SU-DHL-6 (cell line): ENCODE data around the gene EYA2.

Source experiments
- H2AFZ ChIP-seq: fragments of 200-600 bp; sonication (generic); 2 replicates; pipeline ENCODE4 v1.6.1; 2014; ENCODE audit warnings: low read depth, mild to moderate bottlenecking, moderate library complexity, mixed read lengths, antibody characterized with exemption, low read length; ENCODE audit not compliant: severe bottlenecking
- H3F3A ChIP-seq: fragments of 200-600 bp; shearing (Covaris generic); 2 replicates; pipeline ENCODE4 v1.6.0; 2016; ENCODE audit warnings: antibody characterized with exemption, mild to moderate bottlenecking; ENCODE audit not compliant: insufficient read depth
- H3K27ac ChIP-seq: fragments of 200-600 bp; sonication (generic); 2 replicates; pipeline ENCODE4 v1.5.1; 2016; ENCODE audit warnings: low read depth, mild to moderate bottlenecking, low read length, moderate library complexity, mixed read lengths
- H3K27me3 ChIP-seq: fragments of 200-600 bp; sonication (generic), shearing (Covaris generic); 2 replicates; pipeline ENCODE4 v1.6.0; 2014; ENCODE audit warnings: mild to moderate bottlenecking, low read length
- H3K36me3 ChIP-seq: fragments of 200-600 bp; sonication (generic); 2 replicates; pipeline ENCODE4 v1.6.1; 2014; ENCODE audit warnings: mild to moderate bottlenecking, low read length, mixed read lengths
- H3K4me2 ChIP-seq: fragments of 300-600, 200-600 bp; shearing (Covaris generic), sonication (generic); 2 replicates; pipeline ENCODE4 v1.6.0; 2014; ENCODE audit warnings: low read length, low read depth, mild to moderate bottlenecking; ENCODE audit not compliant: poor library complexity, severe bottlenecking
- H3K4me3 ChIP-seq: fragments of 200-600 bp; sonication (generic); 2 replicates; pipeline ENCODE4 v1.5.1; 2014; ENCODE audit warnings: antibody characterized with exemption, low read length, mild to moderate bottlenecking, mixed read lengths; ENCODE audit not compliant: insufficient read depth, poor library complexity, severe bottlenecking
- H3K79me2 ChIP-seq: fragments of 200-600 bp; sonication (generic); 2 replicates; pipeline ENCODE4 v1.6.1; 2014; ENCODE audit warnings: mild to moderate bottlenecking, low read length, moderate library complexity; ENCODE audit not compliant: insufficient read depth
- H3K9ac ChIP-seq: fragments of 200-600 bp; sonication (generic); 2 replicates; pipeline ENCODE4 v1.7.0; 2014; ENCODE audit warnings: mild to moderate bottlenecking, low read length
- H3K9me2 ChIP-seq: fragments of 200-600 bp; sonication (generic); replicated peaks from 2 replicates; pipeline ENCODE4 v1.6.1; 2014; ENCODE audit warnings: low read length; ENCODE audit not compliant: insufficient read depth
- H3K9me3 ChIP-seq: fragments of 200-600 bp; sonication (generic); 2 replicates; pipeline ENCODE4 v1.6.1; 2014; ENCODE audit warnings: low read length, mixed read lengths; ENCODE audit not compliant: insufficient read depth
- H4K20me1 ChIP-seq: fragments of 200-600 bp; sonication (generic); 2 replicates; pipeline ENCODE4 v1.6.1; 2014; ENCODE audit warnings: low read depth, mild to moderate bottlenecking, antibody characterized with exemption, low read length, moderate library complexity, mixed read lengths
- EZH2phosphoT487 ChIP-seq: fragments of 200-600 bp; sonication (generic), shearing (Covaris generic); conservative IDR thresholded peaks from 2 replicates; pipeline ENCODE4 v1.6.1; 2018; ENCODE audit warnings: mild to moderate bottlenecking, antibody characterized with exemption, low read length, moderate library complexity, mixed read lengths
- TF ChIP-seq, protein P1 (sequence below): fragments of 200-600 bp; sonication (generic); IDR thresholded peaks from one replicate; pipeline ENCODE4 v1.5.1; 2017; ENCODE audit warnings: antibody characterized with exemption, mild to moderate bottlenecking, low read length, moderate library complexity; ENCODE audit not compliant: insufficient read depth, poor library complexity, severe bottlenecking

EYA2 gene

DNA sequence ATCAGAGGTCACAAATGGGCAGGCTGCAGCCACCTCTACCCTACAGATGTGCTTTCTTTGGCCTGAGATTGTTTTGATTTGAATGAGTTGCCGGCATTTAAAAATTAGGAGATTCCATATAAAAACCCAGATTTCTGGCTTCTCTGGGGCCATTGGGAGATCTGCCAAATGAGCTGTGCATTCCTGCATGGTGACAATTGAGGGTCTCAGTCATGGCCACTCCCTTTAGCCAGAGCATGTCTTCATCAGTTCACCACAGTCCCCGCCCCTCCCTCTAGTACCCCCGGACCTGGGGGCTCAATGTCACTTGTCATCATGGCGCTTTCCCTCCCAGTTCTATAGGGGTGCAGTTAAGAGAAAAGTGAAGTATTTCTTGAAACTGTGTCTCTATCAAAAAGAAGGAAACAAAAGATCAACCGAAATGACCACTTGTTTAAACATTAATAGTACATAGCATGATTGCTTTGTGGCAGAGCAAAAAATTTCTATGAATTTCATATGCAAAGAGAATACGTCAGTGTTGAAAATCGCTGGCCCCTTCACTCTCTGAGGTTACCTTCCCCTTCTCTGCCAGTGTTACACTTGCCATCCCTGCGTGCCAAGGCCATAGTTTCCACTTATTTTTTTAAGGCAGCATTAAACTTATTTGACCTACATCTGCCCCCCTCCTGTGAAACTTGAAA, 21.1 kb downstream of the EYA2 start:
- H3K79me2 ChIP-seq = no peaks in the 10 kb centered on the region
- H3K4me2 ChIP-seq = no peak overlapping the region
- no peaks in the 10 kb centered on the region for H4K20me1 ChIP-seq
- H3K9ac ChIP-seq = no peak overlapping the region
- no peaks in the 10 kb centered on the region for H3K9me2 ChIP-seq
- no peaks in the 10 kb centered on the region for H3K36me3 ChIP-seq
- no peaks in the 10 kb centered on the region for H3F3A ChIP-seq
- H3K4me3 ChIP-seq = no peak overlapping the region
- no peaks in the 10 kb centered on the region for H3K9me3 ChIP-seq
- H3K27ac ChIP-seq = no peak overlapping the region
- H3K27me3 ChIP-seq = no peaks in the 10 kb centered on the region
- no peak overlapping the region for H2AFZ ChIP-seq
- TF ChIP-seq, protein P1, sequence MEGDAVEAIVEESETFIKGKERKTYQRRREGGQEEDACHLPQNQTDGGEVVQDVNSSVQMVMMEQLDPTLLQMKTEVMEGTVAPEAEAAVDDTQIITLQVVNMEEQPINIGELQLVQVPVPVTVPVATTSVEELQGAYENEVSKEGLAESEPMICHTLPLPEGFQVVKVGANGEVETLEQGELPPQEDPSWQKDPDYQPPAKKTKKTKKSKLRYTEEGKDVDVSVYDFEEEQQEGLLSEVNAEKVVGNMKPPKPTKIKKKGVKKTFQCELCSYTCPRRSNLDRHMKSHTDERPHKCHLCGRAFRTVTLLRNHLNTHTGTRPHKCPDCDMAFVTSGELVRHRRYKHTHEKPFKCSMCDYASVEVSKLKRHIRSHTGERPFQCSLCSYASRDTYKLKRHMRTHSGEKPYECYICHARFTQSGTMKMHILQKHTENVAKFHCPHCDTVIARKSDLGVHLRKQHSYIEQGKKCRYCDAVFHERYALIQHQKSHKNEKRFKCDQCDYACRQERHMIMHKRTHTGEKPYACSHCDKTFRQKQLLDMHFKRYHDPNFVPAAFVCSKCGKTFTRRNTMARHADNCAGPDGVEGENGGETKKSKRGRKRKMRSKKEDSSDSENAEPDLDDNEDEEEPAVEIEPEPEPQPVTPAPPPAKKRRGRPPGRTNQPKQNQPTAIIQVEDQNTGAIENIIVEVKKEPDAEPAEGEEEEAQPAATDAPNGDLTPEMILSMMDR = no peak
- TF ChIP-seq EZH2phosphoT487 = no peak

DNA sequence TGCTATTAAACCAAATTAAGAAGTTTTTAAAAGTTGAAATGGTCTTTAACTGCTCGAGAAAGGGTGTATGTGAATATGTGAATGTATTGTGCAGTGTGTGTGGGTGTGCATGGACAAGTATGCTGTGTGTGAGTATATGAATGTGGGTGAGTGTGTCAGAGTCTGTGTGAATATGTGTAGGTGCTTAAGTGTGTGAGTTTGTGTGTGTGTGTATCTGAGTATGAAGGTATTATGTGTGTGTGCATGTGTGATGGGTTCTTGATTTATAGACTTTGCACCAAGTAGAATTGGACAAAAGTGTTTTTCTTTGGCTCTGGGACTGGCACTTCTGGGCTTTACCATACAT, 21.6 kb downstream of the EYA2 start:
- Histone ChIP-seq H4K20me1 (no peaks in the 10 kb centered on the region), H3K36me3 (no peaks in the 10 kb centered on the region), H3K4me2 (no peak overlapping the region), H3F3A (no peaks in the 10 kb centered on the region), H2AFZ (no peak overlapping the region), H3K4me3 (no peak overlapping the region), H3K27ac (no peak overlapping the region), H3K79me2 (no peaks in the 10 kb centered on the region), H3K9me3 (no peaks in the 10 kb centered on the region), H3K9me2 (no peaks in the 10 kb centered on the region), H3K9ac (no peak overlapping the region), H3K27me3 (no peaks in the 10 kb centered on the region)
- TF ChIP-seq EZH2phosphoT487 = no peak
- TF ChIP-seq, protein P1 = no peak

DNA sequence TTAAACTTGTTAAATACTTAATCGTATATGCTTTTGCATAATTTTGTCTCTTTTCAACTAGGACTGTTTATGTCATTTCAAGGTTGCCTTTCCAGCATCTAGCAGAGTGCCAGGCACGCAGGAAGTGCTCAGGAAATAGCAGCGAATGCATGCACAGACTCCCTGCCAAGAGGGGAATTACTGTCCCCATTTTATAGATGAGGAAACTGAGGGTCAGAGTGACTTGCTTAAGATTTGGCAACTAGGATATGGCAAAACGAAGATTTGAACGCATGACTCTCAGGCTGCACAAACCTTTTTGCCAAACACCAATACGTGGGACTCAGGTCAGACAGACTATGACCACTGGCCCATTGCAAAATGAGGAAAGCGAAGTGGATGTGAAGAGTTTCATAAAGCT, 22.5 kb downstream of the EYA2 start:
- H3K27me3 ChIP-seq = no peaks in the 10 kb centered on the region
- H3K27ac ChIP-seq = no peak overlapping the region
- H3K36me3 ChIP-seq = no peaks in the 10 kb centered on the region
- H3K4me2 ChIP-seq = no peak overlapping the region
- H3K9me3 ChIP-seq = no peaks in the 10 kb centered on the region
- no peaks in the 10 kb centered on the region for H4K20me1 ChIP-seq
- TF ChIP-seq, protein P1 = no peak
- no peak for TF ChIP-seq EZH2phosphoT487
- no peaks in the 10 kb centered on the region for H3K79me2 ChIP-seq
- H2AFZ ChIP-seq = no peak overlapping the region
- no peak overlapping the region for H3K4me3 ChIP-seq
- no peaks in the 10 kb centered on the region for H3F3A ChIP-seq
- no peak overlapping the region for H3K9ac ChIP-seq
- H3K9me2 ChIP-seq = no peaks in the 10 kb centered on the region
